OCI-LY7 (cell line): ENCODE measurements around the gene PAQR4. TPM values are rescaled to one million over a fixed set of nuclear protein-coding genes. Genes with fewer than 3 reads are reported as not detected.
A peak's percentile ranks its signal among the peaks of the same experiment; 100 is the strongest.

ENCODE experiments used
- BruUV-seq: library from RNA; stranded (reverse); fragments of 400-500 nt; replicated peaks from 2 replicates; lab custom pipeline; 2021; lab: Mats Ljungman, UMichigan
- CTCF ChIA-PET: fragments of 300-600 bp; sonication (Branson Sonifier 250); formaldehyde crosslinking; loops from one replicate; lab custom pipeline; 2022; ENCODE audit warnings: antibody characterized with exemption; ENCODE audit not compliant: unreplicated experiment; lab: Charles Lee
- POLR2A ChIA-PET: fragments of 300-600 bp; sonication (Branson Sonifier 250); formaldehyde crosslinking; loops from one replicate; lab custom pipeline; 2022; ENCODE audit warnings: antibody characterized with exemption; lab: Charles Lee
- DNase-seq: peaks from one replicate; pipeline ENCODE4 v3.0.0-alpha.2; 2015; ENCODE audit warnings: low spot score
- H2AFZ ChIP-seq: fragments of 200-600 bp; sonication (generic), shearing (Covaris generic); 2 replicates; pipeline ENCODE4 v1.6.1; 2014; ENCODE audit warnings: mild to moderate bottlenecking, antibody characterized with exemption, low read length, moderate library complexity
- H3K27ac ChIP-seq: fragments of 200-600 bp; sonication (generic); 2 replicates; pipeline ENCODE4 v1.5.1; 2014; ENCODE audit warnings: mixed run types, low read depth, mild to moderate bottlenecking, moderate library complexity, low read length, inconsistent platforms; ENCODE audit not compliant: poor library complexity, severe bottlenecking
- H3K36me3 ChIP-seq: fragments of 200-600 bp; sonication (generic); 2 replicates; pipeline ENCODE4 v1.6.1; 2014; ENCODE audit warnings: mild to moderate bottlenecking, antibody characterized with exemption, low read length, moderate library complexity, mixed read lengths; ENCODE audit not compliant: insufficient read depth
- H3K4me1 ChIP-seq: fragments of 200-600 bp; sonication (generic); 2 replicates; pipeline ENCODE4 v1.5.1; 2014; ENCODE audit warnings: mild to moderate bottlenecking, low read length; ENCODE audit not compliant: insufficient read depth, poor library complexity, severe bottlenecking
- H3K4me2 ChIP-seq: fragments of 200-600 bp; sonication (generic); 2 replicates; pipeline ENCODE4 v1.6.1; 2014; ENCODE audit warnings: mild to moderate bottlenecking, low read length
- H3K4me3 ChIP-seq: fragments of 200-600 bp; sonication (generic); 2 replicates; pipeline ENCODE4 v1.5.1; 2014; ENCODE audit warnings: mild to moderate bottlenecking, low read depth, low read length; ENCODE audit not compliant: poor library complexity, severe bottlenecking
- H3K79me2 ChIP-seq: fragments of 200-600 bp; sonication (generic); 2 replicates; pipeline ENCODE4 v1.6.1; 2016; ENCODE audit warnings: low read depth, mild to moderate bottlenecking, low read length, moderate library complexity, mixed read lengths; ENCODE audit not compliant: insufficient read depth
- H3K9me2 ChIP-seq: fragments of 200-600 bp; sonication (generic); 2 replicates; pipeline ENCODE4 v1.6.1; 2016; ENCODE audit warnings: mild to moderate bottlenecking, low read length, mixed read lengths; ENCODE audit not compliant: insufficient read depth
- H3K9me3 ChIP-seq: fragments of 200-600 bp; sonication (generic); 2 replicates; pipeline ENCODE4 v1.6.1; 2014; ENCODE audit warnings: mild to moderate bottlenecking, mixed run types, low read length, mixed read lengths
- H4K20me1 ChIP-seq: fragments of 200-600 bp; sonication (generic); 2 replicates; pipeline ENCODE4 v1.6.1; 2014; ENCODE audit warnings: mild to moderate bottlenecking, antibody characterized with exemption, low read length, moderate library complexity, mixed read lengths; ENCODE audit not compliant: insufficient read depth
- CTCF ChIP-seq: fragments of 200-600 bp; sonication (generic); conservative IDR thresholded peaks from 2 replicates; pipeline ENCODE4 v1.5.1; 2014; ENCODE audit warnings: mild to moderate bottlenecking, antibody characterized with exemption, low read length, moderate library complexity, mixed read lengths
- EZH2phosphoT487 ChIP-seq: fragments of 200-600 bp; sonication (generic); IDR thresholded peaks from 2 replicates; pipeline ENCODE4 v1.6.1; 2018; ENCODE audit warnings: low read depth, borderline replicate concordance, mild to moderate bottlenecking, mixed run types, antibody characterized with exemption, low read length, moderate library complexity, mixed read lengths
- intact Hi-C: fragments of 100-400 bp; cut with micrococcal nuclease; formaldehyde crosslinking; loops from one replicate; pipeline ENCODE4 v1.10.0; 2022; ENCODE audit not compliant: unreplicated experiment
- total RNA-seq, 2 experiments: library from RNA; depleted of rRNA in 1 of 2; stranded (reverse); fragments of >200 nt in 1 of 2; shearing (Covaris generic) in 1 of 2; gene quantifications; 2 replicates each; pipeline ENCODE4 v1.2.3, GENCODE V29; 2014 to 2022

The PAQR4 gene
- total RNA-seq, 2 experiments from 2014 or later: 49.1 to 59.7 TPM

- Histone ChIP-seq H3K4me3 (no peak overlapping the region), H3K4me2 (no peak overlapping the region), H3K36me3 (no peaks in the 10 kb centered on the region), H3K27ac (no peak overlapping the region), H3K9me2 (no peaks in the 10 kb centered on the region), H2AFZ (no peak overlapping the region), H4K20me1 (no peaks in the 10 kb centered on the region), H3K9me3 (no peaks in the 10 kb centered on the region), H3K4me1 (peaks cover 4% of the 10 kb centered on the region), H3K79me2 (no peaks in the 10 kb centered on the region)
- no peak for DNase-seq
- BruUV-seq: no TSS peak
- intact Hi-C loops: no loop called here
- TF ChIP-seq EZH2phosphoT487 (no peak), CTCF (no peak)
- ChIA-PET CTCF (no interaction called here), POLR2A (no interaction called here)
Measured at GRCh38 chr16:3000540-3000939, 31.4 kb downstream of the PAQR4 start.

- Histone ChIP-seq H4K20me1 (no peaks in the 10 kb centered on the region), H3K4me2 (no peak overlapping the region), H3K4me1 (peaks cover 4% of the 10 kb centered on the region), H3K36me3 (no peaks in the 10 kb centered on the region), H3K9me3 (no peaks in the 10 kb centered on the region), H3K9me2 (no peaks in the 10 kb centered on the region), H3K79me2 (no peaks in the 10 kb centered on the region), H3K4me3 (no peak overlapping the region), H2AFZ (no peak overlapping the region), H3K27ac (no peak overlapping the region)
- no peak for DNase-seq
- no TSS peak for BruUV-seq
- no peak for TF ChIP-seq EZH2phosphoT487
- no peak for TF ChIP-seq CTCF
- CTCF ChIA-PET: no interaction called here
- POLR2A ChIA-PET: no interaction called here
- intact Hi-C loops: no loop called here
Measured at GRCh38 chr16:3001316-3001715, 32.2 kb downstream of the PAQR4 start.

GRCh38 chr16:3003582-3004270 lies 34.6 kb downstream of the PAQR4 start:
- Histone ChIP-seq H3K4me1 (peaks cover 23% of the 10 kb centered on the region), H3K79me2 (no peaks in the 10 kb centered on the region), H3K4me3 (peak overlapping the region; percentile 15), H3K4me2 (peak overlapping the region; percentile 3; the same call in 1 of the 2 replicates), H4K20me1 (no peaks in the 10 kb centered on the region), H3K36me3 (no peaks in the 10 kb centered on the region), H3K9me2 (no peaks in the 10 kb centered on the region), H3K27ac (no peak overlapping the region), H3K9me3 (no peaks in the 10 kb centered on the region), H2AFZ (no peak overlapping the region)
- POLR2A ChIA-PET: interaction anchor here (1.1 to 1.3 kb wide), 2 partner anchors 24 to 45 kb away, joined by 4 to 6 read pairs; no protein-coding TSS in a partner anchor
- BruUV-seq: no TSS peak
- DNase-seq: peak; percentile 99
- intact Hi-C loops: loop anchor here (1.0 to 2.0 kb wide), 4 partner anchors 17 to 55 kb away; partner anchors contain the start of genes PAQR4 and TNFRSF12A
- CTCF ChIA-PET: interaction anchor here (0.6 to 1.5 kb wide), 5 partner anchors 21 to 84 kb away, joined by 3 to 5 read pairs (median 3); partner anchors contain the start of gene PKMYT1
- TF ChIP-seq EZH2phosphoT487 (no peak), CTCF (peak; percentile 82)
